ENCODE measurements around the gene CLIC5. TPM values are rescaled to one million over a fixed set of nuclear protein-coding genes. Genes with fewer than 3 reads are reported as not detected.
A peak's percentile ranks its signal among the peaks of the same experiment; 100 is the strongest.
"Not testable (repeated sequence)": the region's sequence is repeated elsewhere in the genome, so short reads cannot be mapped to it uniquely, and the experiment has no call there.

Gene CLIC5
- total RNA-seq, 1 donor from 2014 or later = 5.2 TPM

DNA sequence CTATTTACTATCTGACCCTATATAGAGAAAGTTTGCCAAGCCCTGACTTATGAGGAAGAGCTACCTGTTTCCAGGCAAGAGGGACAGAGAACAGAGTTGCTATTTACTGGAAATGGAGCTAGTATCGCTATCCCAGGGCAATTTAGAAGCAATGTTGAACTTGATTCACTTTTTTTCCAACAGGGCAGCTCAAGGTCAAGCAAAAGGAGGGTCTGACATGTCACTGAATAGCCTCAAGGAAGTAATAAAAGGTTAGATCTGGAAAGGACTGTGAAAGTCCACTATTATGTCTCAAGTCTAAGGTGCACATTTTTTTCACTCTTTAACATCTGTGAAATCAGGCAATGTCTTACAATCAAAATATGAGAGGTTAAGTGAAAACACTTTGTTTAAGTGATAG lies 84.4 kb downstream of the CLIC5 start:
- H3K4me3 ChIP-seq (ENCODE audit: low read depth, low read length) = no peak overlapping the region
- TF ChIP-seq CTCF (conservative IDR thresholded peaks at IDR 0.05; ENCODE audit: low read depth, low read length) = no peak
- no peak for DNase-seq (ENCODE audit: low read depth)

DNA sequence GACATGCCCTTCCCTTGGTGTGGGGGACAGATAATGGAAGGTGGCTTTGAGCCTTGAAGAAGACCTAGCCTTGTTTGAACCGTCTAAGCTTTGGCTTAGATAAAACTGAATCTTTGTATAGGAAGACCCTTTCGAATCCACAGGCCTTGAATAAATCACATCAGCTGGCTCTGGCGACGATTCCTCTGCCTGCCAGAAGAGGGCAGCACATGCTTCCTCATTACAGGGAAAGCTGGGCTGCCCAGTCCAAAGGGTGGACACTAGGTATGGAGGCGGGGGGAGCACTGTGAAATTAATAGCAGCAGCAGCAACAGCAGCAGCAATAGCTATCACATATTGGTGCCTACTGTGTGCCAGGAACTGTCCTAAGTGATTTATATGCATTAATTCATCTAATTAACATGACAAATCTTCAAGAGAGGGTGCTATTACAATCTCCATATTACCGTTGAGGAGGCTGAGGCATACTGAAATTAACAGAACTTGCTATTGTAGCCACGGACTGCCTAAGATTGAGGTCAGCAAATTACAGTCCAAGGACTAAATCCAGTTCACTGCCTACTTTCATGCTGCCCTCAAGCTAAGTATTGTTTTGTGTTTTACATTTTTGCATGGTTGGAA lies 85.1 kb downstream of the CLIC5 start:
- DNase-seq (ENCODE audit: low read depth) = no peak
- no peak overlapping the region for H3K4me3 ChIP-seq (ENCODE audit: low read depth, low read length)
- peak; percentile 95 for TF ChIP-seq CTCF (conservative IDR thresholded peaks at IDR 0.05; ENCODE audit: low read depth, low read length)

DNA sequence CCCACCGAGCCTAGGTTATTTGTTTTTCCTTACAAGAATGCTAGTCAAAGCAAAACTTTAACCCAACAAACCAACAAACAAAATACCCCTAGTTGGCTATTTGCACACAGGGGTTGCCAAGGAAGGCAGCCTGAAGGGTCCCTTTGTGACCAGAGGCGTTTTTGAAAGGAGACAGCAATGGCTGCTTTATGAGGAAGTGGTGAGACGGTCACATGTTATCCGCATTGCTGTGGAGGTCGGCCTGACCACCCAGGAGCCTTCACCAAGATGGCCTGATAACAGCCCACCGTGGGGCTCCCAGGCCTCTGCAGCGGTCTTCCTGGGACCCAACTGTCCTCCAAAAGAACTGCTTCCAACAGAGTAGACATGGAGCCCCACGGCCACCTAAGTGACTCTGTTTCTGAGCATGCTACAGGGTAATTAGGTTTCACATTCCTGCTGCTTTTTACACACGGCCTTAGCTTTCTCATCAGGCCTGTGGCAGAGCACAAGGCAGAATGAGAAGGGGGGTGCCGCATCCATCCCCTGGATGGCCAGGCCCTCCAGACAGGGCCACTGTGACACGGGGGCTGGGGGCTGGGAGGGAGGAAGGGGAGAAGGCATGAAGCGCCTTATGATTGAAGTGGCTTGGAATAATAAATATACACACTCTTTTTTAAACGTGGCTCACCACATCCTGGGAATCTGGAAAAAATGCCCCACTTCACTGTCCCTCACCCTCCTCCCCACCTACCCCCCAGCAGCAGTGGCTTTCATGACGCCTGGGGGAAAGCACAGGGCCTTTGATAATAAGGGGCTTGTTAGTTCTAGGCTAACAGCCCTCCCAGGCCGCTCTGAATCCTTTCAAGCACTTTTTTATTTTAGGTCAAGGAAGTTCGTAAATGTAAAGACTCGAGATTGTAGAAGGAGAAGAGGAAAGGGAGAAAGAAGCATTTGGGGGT lies 86.0 kb downstream of the CLIC5 start:
- no peak overlapping the region for H3K4me3 ChIP-seq (ENCODE audit: low read depth, low read length)
- no peak for TF ChIP-seq CTCF (conservative IDR thresholded peaks at IDR 0.05; ENCODE audit: low read depth, low read length)
- no peak for DNase-seq (ENCODE audit: low read depth)

DNA sequence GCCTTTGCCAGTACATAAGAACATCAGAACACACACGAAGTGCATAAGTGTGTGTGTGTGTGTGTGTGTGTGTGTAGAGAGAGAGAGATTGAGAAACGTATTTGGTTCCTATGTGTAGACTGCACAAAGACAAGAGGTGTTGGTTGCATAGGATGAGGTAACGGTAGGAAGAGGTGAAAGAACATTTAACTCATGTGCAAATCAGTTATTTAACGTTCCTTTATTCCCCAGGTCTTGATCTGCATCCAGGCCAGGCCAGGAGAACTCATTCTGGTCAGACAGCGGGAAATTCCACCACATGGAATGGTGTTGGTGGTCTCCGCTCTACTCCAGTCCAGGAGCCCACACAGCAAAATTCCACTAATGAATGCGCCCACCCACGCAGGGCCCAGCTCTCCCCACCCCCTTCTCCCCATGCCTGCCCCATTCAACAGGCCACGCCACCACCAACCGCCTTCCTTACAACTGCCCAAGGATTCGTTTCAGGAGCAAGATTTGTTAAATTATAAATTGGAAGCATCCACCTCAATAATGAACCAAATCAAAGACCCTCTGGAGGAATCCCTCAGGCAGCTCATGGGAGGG lies 86.8 kb downstream of the CLIC5 start:
- TF ChIP-seq CTCF (conservative IDR thresholded peaks at IDR 0.05; ENCODE audit: low read depth, low read length) = no peak
- no peak overlapping the region for H3K4me3 ChIP-seq (ENCODE audit: low read depth, low read length)
- DNase-seq (ENCODE audit: low read depth) = no peak

- H3K4me3 ChIP-seq (ENCODE audit: low read depth, low read length) = no peak overlapping the region
- no peak for TF ChIP-seq CTCF (conservative IDR thresholded peaks at IDR 0.05; ENCODE audit: low read depth, low read length)
- no peak for DNase-seq (ENCODE audit: low read depth)
These were observed 88.0 kb downstream of the CLIC5 start for GRCh38 chr6:45927421-45928320.

DNA sequence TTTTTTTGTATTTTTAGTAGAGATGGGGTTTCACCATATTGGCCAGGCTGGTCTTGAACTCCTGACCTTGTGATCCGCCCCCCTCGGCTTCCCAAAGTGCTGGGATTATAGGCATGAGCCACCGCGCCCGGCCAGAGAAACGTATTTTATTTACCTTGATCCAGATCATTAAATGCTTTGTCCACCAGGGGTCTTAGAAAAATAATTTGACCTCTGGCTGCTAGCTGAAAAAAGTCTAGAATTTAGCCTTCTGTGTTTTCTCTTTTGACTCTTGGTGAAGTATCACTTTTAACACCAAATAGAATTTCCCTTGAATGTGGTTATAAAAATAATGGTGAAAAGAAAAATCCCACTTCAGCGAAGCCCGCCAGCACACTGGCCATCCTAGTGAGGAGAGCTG lies 89.2 kb downstream of the CLIC5 start:
- not testable (repeated sequence) for DNase-seq (ENCODE audit: low read depth); H3K4me3 ChIP-seq (ENCODE audit: low read depth, low read length)
